ENCODE results near the gene HADHB. TPM values are rescaled to one million over a fixed set of nuclear protein-coding genes. Genes with fewer than 3 reads are reported as not detected.
"Not testable (repeated sequence)": the region's sequence is repeated elsewhere in the genome, so short reads cannot be mapped to it uniquely, and the experiment has no call there.

The HADHB gene
- total and polyA plus RNA-seq, 2 donors (not counting 1 experiment from before 2014, with no cell fraction given), result 130 to 151 TPM

- Histone ChIP-seq H3K9me3 (ENCODE audit: control insufficient read depth, insufficient read depth, low read depth, low read length) (no peaks in the 10 kb centered on the region), H4K20me1 (ENCODE audit: control insufficient read depth, extremely low read depth, insufficient read depth, low read length) (no peaks in the 10 kb centered on the region), H3K27ac (ENCODE audit: insufficient read depth, low read length) (no peak overlapping the region), H3K36me3 (ENCODE audit: control insufficient read depth, insufficient read depth, low read length) (no peaks in the 10 kb centered on the region), H3K4me3 (replicated peaks in 1 of 4; ENCODE audit: control extremely low read depth in 1 of 4, insufficient read depth in 1 of 4, low read depth in 3 of 4, low read length in 4 of 4) (no peak overlapping the region), H3K79me2 (ENCODE audit: control insufficient read depth, insufficient read depth, low read length) (no peaks in the 10 kb centered on the region), H3K9ac (ENCODE audit: insufficient read depth, low read length) (no peak overlapping the region), H2AFZ (ENCODE audit: low read length) (no peak overlapping the region), H3K4me1 (ENCODE audit: control insufficient read depth, extremely low read depth, insufficient read depth, low read length) (no peaks in the 10 kb centered on the region), H3K27me3 (ENCODE audit: control insufficient read depth, insufficient read depth, low read length) (no peaks in the 10 kb centered on the region), H3K4me2 (ENCODE audit: extremely low read depth, insufficient read depth, low read length) (no peak overlapping the region)
- no peak for TF ChIP-seq EZH2 (IDR thresholded peaks at IDR 0.05; ENCODE audit: low read length, missing control alignments)
- no peak for TF ChIP-seq CTCF (conservative IDR thresholded peaks at IDR 0.05 in 1 of 2, IDR thresholded peaks at IDR 0.05 in 1 of 2; ENCODE audit: low read depth in 1 of 2, low read length in 2 of 2)
- DNase-seq (ENCODE audit: low read depth in 2 of 2), result peak; percentile 48 to 67
These were observed 23.5 kb downstream of the HADHB start for GRCh38 chr2:26268213-26268612.

GRCh38 chr2:26268670-26269385 lies 24.1 kb downstream of the HADHB start:
- H3K4me1 ChIP-seq (ENCODE audit: control insufficient read depth, extremely low read depth, insufficient read depth, low read length); H3K27ac ChIP-seq (ENCODE audit: insufficient read depth, low read length); H3K9me3 ChIP-seq (ENCODE audit: control insufficient read depth, insufficient read depth, low read depth, low read length); H2AFZ ChIP-seq (ENCODE audit: low read length); H3K79me2 ChIP-seq (ENCODE audit: control insufficient read depth, insufficient read depth, low read length); H3K36me3 ChIP-seq (ENCODE audit: control insufficient read depth, insufficient read depth, low read length); DNase-seq (ENCODE audit: low read depth in 2 of 2); H3K4me2 ChIP-seq (ENCODE audit: extremely low read depth, insufficient read depth, low read length); H4K20me1 ChIP-seq (ENCODE audit: control insufficient read depth, extremely low read depth, insufficient read depth, low read length); H3K27me3 ChIP-seq (ENCODE audit: control insufficient read depth, insufficient read depth, low read length); H3K9ac ChIP-seq (ENCODE audit: insufficient read depth, low read length); H3K4me3 ChIP-seq (replicated peaks in 1 of 4; ENCODE audit: control extremely low read depth in 1 of 4, insufficient read depth in 1 of 4, low read depth in 3 of 4, low read length in 4 of 4): not testable (repeated sequence)

- Histone ChIP-seq H3K9me3 (ENCODE audit: control insufficient read depth, insufficient read depth, low read depth, low read length) (no peaks in the 10 kb centered on the region), H3K27me3 (ENCODE audit: control insufficient read depth, insufficient read depth, low read length) (no peaks in the 10 kb centered on the region), H3K9ac (ENCODE audit: insufficient read depth, low read length) (no peak overlapping the region), H3K27ac (ENCODE audit: insufficient read depth, low read length) (no peak overlapping the region), H3K4me2 (ENCODE audit: extremely low read depth, insufficient read depth, low read length) (no peak overlapping the region), H3K4me1 (ENCODE audit: control insufficient read depth, extremely low read depth, insufficient read depth, low read length) (peaks cover 5% of the 10 kb centered on the region), H3K36me3 (ENCODE audit: control insufficient read depth, insufficient read depth, low read length) (no peaks in the 10 kb centered on the region), H3K79me2 (ENCODE audit: control insufficient read depth, insufficient read depth, low read length) (no peaks in the 10 kb centered on the region), H3K4me3 (replicated peaks in 1 of 4; ENCODE audit: control extremely low read depth in 1 of 4, insufficient read depth in 1 of 4, low read depth in 3 of 4, low read length in 4 of 4) (no peak overlapping the region), H2AFZ (ENCODE audit: low read length) (no peak overlapping the region), H4K20me1 (ENCODE audit: control insufficient read depth, extremely low read depth, insufficient read depth, low read length) (no peaks in the 10 kb centered on the region)
- peak in 1 of 2 donors; percentile 15 for DNase-seq (ENCODE audit: low read depth in 2 of 2)
- TF ChIP-seq EZH2 (IDR thresholded peaks at IDR 0.05; ENCODE audit: low read length, missing control alignments) (no peak), CTCF (conservative IDR thresholded peaks at IDR 0.05 in 1 of 2, IDR thresholded peaks at IDR 0.05 in 1 of 2; ENCODE audit: low read depth in 1 of 2, low read length in 2 of 2) (no peak)
These were observed 24.9 kb downstream of the HADHB start for GRCh38 chr2:26269571-26270158.

Measured in fibroblast of lung (primary cell).